HG03025 (cell line): ENCODE data around the gene RBMS2.
"Not testable (repeated sequence)": the region's sequence is repeated elsewhere in the genome, so short reads cannot be mapped to it uniquely, and the experiment has no call there.

Experiments used
- ATAC-seq: cut with Tn5 transposase; IDR thresholded peaks from one replicate; pipeline ENCODE4 v1.9.1; 2021; ENCODE audit warnings: mild to moderate bottlenecking, moderate library complexity; ENCODE audit not compliant: unreplicated experiment, low FRiP score

The RBMS2 gene

DNA sequence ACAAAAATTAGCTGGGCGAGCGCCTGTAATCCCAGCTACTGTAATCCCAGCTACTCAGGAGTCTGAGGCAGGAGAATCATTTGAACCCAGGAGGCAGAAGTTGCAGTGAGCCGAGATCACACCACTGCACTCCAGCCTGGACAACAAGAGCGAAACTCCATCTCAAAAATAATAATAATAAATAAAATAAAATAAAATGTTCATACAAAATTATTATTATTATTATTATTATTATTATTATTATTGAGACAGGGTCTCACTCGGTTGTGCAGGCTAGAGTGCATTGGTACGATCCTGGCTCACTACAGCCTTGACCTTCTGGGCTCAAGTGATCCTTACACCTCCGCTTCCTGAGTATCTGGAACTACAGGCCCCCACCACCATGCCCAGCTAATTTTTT lies 55.6 kb downstream of the RBMS2 start:
- not testable (repeated sequence) for ATAC-seq

DNA sequence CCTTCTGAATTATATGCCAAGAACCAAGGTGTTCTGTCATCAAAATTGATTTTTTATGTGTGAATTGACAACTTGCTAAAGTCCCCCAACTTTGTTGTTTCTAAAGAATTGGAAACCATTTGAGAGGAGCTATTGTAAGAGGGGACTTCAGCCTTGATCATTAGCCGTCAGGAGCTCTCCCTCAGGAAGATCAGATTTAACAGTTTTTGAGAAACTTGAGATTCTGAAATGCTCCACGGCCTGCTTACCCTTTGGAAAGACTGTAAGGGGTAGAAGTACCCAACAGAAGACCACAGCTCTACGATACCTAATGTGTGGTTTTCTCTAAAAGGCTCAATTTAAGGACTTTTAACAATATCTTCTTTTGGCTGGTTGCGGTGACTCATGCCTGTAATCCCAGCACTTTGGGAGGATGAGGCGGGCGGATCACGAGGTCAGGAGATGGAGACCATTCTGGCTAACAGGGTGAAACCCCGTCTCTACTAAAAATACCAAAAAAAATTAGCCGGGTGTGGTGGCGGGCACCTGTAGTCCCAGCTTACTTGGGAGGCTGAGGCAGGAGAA lies 57.4 kb downstream of the RBMS2 start:
- no peak for ATAC-seq

DNA sequence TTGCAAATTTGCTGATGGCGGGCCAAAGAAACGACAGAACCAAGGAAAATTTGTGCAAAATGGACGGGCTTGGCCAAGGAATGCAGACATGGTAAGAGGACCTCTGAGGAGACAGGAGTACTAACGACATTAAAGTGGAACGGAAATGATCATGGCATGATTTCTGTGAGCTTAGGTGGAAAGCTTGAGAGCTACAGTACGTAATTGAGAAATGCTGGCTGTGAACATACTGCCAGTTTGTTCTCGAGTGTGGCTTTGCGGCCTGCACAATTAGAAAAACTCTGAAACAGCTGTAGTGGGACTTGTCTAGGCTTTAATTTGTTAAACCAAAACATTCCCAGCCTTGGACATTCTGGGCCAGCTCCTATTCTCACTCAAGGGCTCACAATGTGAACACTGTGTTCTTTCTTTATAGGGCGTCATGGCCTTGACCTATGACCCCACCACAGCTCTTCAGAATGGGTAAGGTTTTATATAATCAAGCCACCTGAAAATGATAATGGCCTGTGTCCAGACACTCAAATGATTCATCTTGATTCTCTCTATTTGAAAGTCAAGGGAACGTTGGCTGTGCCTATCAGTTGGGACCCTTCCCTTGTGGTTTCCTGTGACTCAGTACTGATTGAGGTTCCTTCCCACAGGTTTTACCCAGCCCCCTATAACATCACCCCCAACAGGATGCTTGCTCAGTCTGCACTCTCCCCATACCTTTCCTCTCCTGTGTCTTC lies 60.0 kb downstream of the RBMS2 start:
- ATAC-seq, result no peak

DNA sequence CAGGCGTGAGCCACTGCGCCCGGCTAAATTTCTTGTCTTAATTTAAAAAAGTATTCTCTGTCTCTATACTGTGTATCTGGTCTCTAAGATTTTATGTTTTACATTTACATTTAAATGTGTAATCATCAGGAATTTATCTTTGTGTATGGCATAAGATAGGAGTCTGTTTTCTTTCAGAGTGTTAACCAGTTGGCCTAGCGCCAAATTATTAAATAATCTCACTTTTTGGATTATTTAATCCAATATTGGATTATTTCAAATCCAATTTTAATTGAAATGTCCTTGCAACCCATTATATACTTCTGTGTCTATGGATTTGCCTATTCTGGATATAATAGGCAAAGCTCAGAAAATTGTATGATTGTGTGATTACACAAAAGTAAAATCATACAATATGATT lies 63.5 kb downstream of the RBMS2 start:
- ATAC-seq, result no peak

DNA sequence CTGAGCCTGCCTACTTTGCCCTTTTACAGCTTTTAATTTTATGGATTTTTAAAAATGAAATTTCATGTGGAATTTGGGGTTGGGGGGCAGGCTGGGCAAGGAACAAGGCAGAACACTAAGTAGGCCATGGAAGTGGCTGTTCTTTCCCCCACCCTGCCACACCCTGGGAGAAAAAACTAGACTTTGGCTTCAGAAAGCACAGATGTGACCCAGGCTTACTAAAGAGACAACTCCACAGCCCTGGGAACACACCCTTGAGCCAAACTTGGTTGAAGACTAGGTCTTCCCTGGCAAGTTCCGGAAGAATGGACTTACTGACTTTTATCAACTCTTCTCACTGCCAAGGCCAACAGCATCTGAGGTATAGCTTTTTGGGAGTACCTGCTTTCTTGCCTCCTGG lies 68.2 kb downstream of the RBMS2 start:
- no peak for ATAC-seq

GRCh38 chr12:56590237-56590830 lies 68.7 kb downstream of the RBMS2 start:
- no peak for ATAC-seq

DNA sequence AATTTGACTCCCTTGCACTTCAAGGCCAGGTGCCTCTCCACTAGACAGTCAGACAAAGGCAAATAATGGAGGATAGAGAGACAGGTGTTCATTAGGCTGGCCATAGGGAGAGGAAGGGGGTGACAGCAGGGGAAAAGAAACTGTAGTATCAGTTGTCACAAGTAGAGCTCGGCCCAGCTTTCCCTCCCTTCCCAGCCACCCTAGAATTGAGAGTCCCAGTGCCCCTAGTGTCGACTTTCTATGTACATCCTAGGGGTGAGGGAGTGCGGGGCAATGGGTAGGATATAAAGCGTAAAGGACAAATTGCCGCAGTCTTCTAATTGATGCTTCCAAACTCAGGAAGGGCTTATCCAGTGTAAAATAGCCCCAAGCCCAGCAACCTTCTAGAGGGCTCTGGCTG lies 69.5 kb downstream of the RBMS2 start:
- no peak for ATAC-seq

GRCh38 chr12:56591961-56592360 lies 70.3 kb downstream of the RBMS2 start:
- no peak for ATAC-seq

GRCh38 chr12:56593909-56594621 lies 72.4 kb downstream of the RBMS2 start:
- ATAC-seq, result no peak

DNA sequence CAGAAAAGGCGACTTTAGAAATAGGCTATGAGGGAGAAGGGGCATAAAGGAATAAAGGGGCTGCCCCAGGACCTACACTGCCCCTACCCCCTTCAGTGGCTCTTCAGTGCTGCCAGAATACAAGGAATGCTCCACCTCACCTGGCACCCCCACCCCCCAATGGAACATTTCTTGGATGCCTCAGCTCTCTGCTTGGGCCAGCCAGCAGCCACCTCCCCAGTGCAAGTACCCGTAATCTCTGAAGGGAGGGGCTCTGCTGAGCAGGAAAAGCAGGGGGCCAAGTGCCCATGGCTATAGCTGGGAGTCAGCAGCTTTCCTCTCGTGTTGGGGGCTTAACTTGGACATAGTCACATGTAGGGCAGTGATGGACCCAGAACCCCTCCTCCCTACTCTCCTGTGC lies 75.2 kb downstream of the RBMS2 start:
- no peak for ATAC-seq

DNA sequence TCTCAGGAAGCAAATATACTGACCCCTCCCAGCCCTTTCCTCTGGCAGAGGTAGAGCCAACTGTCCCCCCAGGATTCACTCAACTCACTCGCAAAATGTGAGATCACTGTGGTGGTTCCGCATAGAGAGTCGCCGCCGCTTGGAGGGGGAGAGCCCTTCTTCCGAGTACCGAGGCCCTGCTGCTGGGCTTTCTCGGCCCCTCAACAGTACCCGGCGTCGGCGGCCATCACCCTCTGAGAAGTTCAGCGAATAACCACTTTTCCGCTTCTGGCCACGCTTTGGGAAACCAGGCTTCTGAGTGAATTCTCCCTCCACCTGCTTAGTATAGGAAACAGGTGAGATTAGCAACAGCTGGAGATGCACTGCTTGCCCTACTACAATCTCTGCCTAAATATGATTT lies 77.4 kb downstream of the RBMS2 start:
- ATAC-seq, result no peak

DNA sequence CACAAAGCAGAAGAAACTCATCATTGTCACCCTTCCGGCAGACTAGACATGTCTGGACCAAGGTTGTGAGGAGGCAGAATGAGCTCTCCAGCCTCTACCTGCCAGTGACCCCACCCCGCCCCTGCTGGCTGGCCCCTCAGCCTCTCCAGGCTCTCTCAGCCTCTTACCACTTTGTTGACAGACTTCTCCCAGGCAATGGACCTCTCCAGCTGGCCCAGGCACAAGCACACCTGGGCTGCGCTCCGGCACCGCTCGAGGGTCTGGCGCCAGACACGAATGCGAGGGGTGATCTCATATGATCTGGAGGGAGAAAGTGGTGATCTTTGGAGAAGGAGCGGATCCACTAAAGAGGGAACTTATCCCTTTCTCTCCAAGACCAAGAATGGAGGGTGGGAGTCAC lies 78.2 kb downstream of the RBMS2 start:
- no peak for ATAC-seq

DNA sequence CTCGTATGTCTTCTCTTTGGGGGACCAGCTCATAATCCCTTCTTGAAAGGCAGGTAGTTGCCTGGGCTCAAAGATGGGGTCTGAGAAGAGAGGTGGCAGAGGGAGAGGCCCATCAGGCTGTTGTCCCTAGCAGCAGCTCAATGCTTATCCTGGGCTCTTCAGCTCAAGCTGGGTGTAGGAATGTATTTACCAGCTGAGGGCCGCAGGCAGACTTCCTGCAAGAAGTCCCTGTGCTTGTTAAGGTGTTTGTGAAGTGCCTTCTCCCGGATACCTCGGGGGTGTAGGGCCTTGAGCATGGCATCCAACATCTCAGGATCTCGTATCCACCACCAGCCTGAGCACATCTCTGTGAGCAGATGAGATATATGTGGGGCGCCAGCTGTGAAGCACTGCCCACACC lies 79.1 kb downstream of the RBMS2 start:
- ATAC-seq, result no peak

DNA sequence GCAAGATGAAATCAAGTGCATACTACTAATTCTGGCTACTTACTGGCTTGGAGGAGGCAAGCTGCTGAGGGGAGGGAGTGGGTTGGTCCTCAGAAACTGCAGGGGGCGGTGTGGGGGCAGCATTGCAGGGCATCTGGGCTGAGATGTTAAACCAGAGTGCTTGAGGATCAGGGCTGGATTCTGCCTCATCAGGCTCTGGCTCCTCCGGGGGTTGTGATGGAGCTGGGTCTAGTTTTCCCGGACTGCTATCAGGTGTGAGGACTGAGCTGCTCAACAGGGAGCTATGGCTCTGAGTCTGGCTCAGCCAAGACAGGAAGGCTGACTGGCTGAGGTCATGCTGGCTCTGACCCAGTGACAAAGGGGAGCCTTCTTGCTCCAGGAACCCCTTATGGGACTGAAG lies 79.9 kb downstream of the RBMS2 start:
- no peak for ATAC-seq

DNA sequence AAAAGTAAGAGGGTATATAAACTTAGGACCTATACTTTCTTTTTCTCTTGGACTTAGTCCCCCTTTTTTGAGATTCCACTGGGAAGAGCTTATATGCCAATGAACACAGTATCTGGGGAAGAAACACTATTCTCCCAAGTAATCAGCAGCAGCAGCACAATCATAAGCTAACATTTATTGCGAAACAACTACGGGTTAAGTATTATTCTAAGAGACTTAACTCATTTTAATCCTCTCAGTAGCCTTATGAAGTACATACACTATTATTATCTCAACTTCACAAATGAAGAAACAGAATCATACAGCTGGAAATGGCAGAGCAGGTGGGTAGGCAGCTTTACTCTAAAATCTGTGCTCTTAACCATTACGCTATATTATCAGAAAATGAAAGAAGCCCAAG lies 80.6 kb downstream of the RBMS2 start:
- ATAC-seq, result no peak

- ATAC-seq, result no peak
Observed at GRCh38 chr12:56604355-56604754, 82.7 kb downstream of the RBMS2 start.

GRCh38 chr12:56614627-56615026 lies 93.0 kb downstream of the RBMS2 start:
- no peak for ATAC-seq

DNA sequence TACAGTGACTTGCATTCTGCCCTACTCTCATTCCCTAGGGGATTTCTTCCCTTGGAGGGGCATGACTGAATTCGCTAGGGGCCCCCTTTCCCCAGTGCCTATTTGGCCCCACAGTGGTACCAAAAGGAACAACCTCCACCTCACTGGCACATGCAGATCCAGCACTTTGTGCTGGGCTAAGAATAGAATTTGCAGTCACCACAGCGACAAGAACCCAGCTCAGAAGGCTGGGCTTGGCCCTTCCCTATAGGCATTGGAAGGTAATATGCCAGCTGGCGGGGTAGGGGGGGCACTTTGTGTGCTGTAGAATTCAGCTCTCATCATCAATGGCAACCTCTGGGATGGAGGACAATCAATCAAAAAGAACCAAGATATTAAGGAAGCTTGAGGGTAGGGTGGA lies 94.6 kb downstream of the RBMS2 start:
- no peak for ATAC-seq

DNA sequence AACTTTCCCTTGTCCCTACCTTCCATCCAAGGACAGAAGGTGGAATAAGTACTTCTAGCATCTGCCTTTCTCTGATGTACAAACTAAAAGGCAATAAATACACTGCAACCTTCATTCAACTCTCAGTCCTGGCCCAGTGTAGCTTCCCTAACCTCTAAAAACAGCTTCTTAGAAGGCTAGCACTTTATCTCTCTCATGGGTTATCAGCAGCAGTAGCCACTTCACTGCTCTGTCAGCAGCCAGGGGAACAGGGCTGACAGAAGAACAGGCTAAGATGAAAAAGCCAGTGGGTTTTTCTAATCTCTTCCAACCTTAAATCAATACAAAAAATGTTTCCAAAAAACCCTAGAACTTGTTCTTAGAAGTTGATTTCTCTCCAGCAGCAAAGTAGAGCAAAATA lies 95.3 kb downstream of the RBMS2 start:
- no peak for ATAC-seq

- no peak for ATAC-seq
Observed at GRCh38 chr12:56622535-56622934, 100.9 kb downstream of the RBMS2 start.

- no peak for ATAC-seq
Observed at GRCh38 chr12:56626701-56627100, 105.1 kb downstream of the RBMS2 start.
